MCF 10A (cell line): ENCODE data around the gene UGT8. TPM values are rescaled to one million over a fixed set of nuclear protein-coding genes. Genes with fewer than 3 reads are reported as not detected.
A peak's percentile ranks its signal among the peaks of the same experiment; 100 is the strongest.

Source experiments
- BruUV-seq: library from RNA; stranded (reverse); fragments of 400-500 nt; replicated peaks from 2 replicates; lab custom pipeline; 2021; lab: Mats Ljungman, UMichigan
- CTCF ChIA-PET: fragments of 300-600 bp; sonication (Branson Sonifier 250); formaldehyde crosslinking; extraction: SDS; loops from one replicate; lab custom pipeline; 2021; ENCODE audit warnings: antibody characterized with exemption, inconsistent platforms; lab: Yijun Ruan, JAX
- POLR2A ChIA-PET: fragments of 300-600, 350-650 bp; sonication (Branson Sonifier 250); formaldehyde crosslinking; extraction: SDS; loops from one replicate; lab custom pipeline; 2020; ENCODE audit warnings: antibody characterized with exemption, inconsistent platforms; lab: Yijun Ruan, JAX
- DNase-seq: peaks from one replicate; pipeline ENCODE4 v3.0.0-alpha.2; 2018; ENCODE audit not compliant: unreplicated experiment
- H3K27ac Mint-ChIP-seq: one replicate; pipeline ENCODE4 v1.8.0; 2022; ENCODE audit warnings: mild to moderate bottlenecking, low read depth, mixed read lengths; ENCODE audit not compliant: unreplicated experiment
- H3K27me3 Mint-ChIP-seq: one replicate; pipeline ENCODE4 v1.8.0; 2022; ENCODE audit warnings: mixed read lengths; ENCODE audit not compliant: insufficient read depth, unreplicated experiment
- H3K36me3 Mint-ChIP-seq: one replicate; pipeline ENCODE4 v1.8.0; 2022; ENCODE audit warnings: mild to moderate bottlenecking, moderate library complexity, mixed read lengths; ENCODE audit not compliant: insufficient read depth, unreplicated experiment
- H3K4me1 Mint-ChIP-seq: one replicate; pipeline ENCODE4 v1.8.0; 2022; ENCODE audit warnings: mixed read lengths; ENCODE audit not compliant: insufficient read depth, unreplicated experiment
- H3K4me3 Mint-ChIP-seq: one replicate; pipeline ENCODE4 v1.8.0; 2022; ENCODE audit warnings: mild to moderate bottlenecking, moderate library complexity, mixed read lengths; ENCODE audit not compliant: unreplicated experiment
- H3K9me3 Mint-ChIP-seq: one replicate; pipeline ENCODE4 v1.8.0; 2022; ENCODE audit warnings: mixed read lengths; ENCODE audit not compliant: unreplicated experiment
- CTCF ChIP-seq: fragments of 200-600 bp; IDR thresholded peaks from one replicate; pipeline ENCODE4 v1.8.0; 2022; ENCODE audit warnings: antibody characterized with exemption, mild to moderate bottlenecking; ENCODE audit not compliant: unreplicated experiment
- intact Hi-C: fragments of 100-400 bp; cut with micrococcal nuclease; formaldehyde crosslinking; loops from 2 replicates; pipeline ENCODE4 v1.14.1; 2022
- total RNA-seq: library from RNA; stranded (reverse); gene quantifications from 2 replicates; pipeline ENCODE4 v1.2.3, GENCODE V29; 2022

The UGT8 gene
- total RNA-seq, 1 experiment from 2014 or later: 2.6 TPM

GRCh38 chr4:114658179-114658578, 59.6 kb downstream of the UGT8 start:
- no TSS peak for BruUV-seq
- H3K4me3 Mint-ChIP-seq: no peak overlapping the region
- TF ChIP-seq CTCF: no peak
- no peak overlapping the region for H3K27ac Mint-ChIP-seq
- intact Hi-C loops: loop anchor here (5.0 kb wide), 2 partner anchors 146 to 251 kb away; no protein-coding TSS in a partner anchor
- POLR2A ChIA-PET: no interaction called here
- no peaks in the 10 kb centered on the region for H3K9me3 Mint-ChIP-seq
- DNase-seq: no peak
- no peaks in the 10 kb centered on the region for H3K4me1 Mint-ChIP-seq
- H3K27me3 Mint-ChIP-seq: peaks cover 82% of the 10 kb centered on the region
- CTCF ChIA-PET: interaction anchor here (0.7 to 2.8 kb wide), 16 partner anchors 9 to 438 kb away, joined by 3 to 29 read pairs (median 4); no protein-coding TSS in a partner anchor
- no peaks in the 10 kb centered on the region for H3K36me3 Mint-ChIP-seq

DNA sequence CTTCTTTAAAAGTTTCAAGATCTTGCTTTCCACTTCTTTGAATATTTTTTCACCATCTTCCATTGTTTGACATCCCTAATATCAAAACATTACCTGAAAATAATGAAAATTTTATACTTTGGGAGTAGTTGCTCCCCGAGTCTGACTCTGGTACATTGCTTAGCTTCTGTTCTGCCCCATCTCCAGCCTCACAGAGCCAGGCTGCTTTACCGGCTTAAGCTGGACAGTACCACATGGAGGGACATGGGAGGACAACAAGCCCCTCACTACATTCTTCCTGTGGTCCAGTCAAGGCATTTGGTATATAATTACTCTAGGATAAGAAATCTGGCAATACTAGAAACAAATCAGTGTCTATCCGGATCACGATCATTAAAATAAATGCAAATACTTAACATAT, 60.2 kb downstream of the UGT8 start:
- Mint-ChIP-seq H3K4me1 (no peaks in the 10 kb centered on the region), H3K27me3 (peaks cover 76% of the 10 kb centered on the region), H3K9me3 (no peaks in the 10 kb centered on the region), H3K4me3 (no peak overlapping the region), H3K36me3 (no peaks in the 10 kb centered on the region), H3K27ac (no peak overlapping the region)
- DNase-seq: no peak
- ChIA-PET POLR2A (interaction anchor here (0.8 to 1.0 kb wide), 2 partner anchors 10 to 56 kb away, joined by 3 to 6 read pairs; no protein-coding TSS in a partner anchor), CTCF (interaction anchor here (0.6 to 2.8 kb wide), 33 partner anchors 8 to 1564 kb away, joined by 3 to 29 read pairs (median 4); no protein-coding TSS in a partner anchor)
- no peak for TF ChIP-seq CTCF
- no TSS peak for BruUV-seq
- intact Hi-C loops: loop anchor here (1.0 to 5.0 kb wide), 4 partner anchors 36 to 272 kb away; no protein-coding TSS in a partner anchor

- no peaks in the 10 kb centered on the region for H3K4me1 Mint-ChIP-seq
- ChIA-PET CTCF (interaction anchor here (0.6 to 2.8 kb wide), 34 partner anchors 8 to 1565 kb away, joined by 3 to 29 read pairs (median 4); no protein-coding TSS in a partner anchor), POLR2A (interaction anchor here (0.8 to 1.0 kb wide), 2 partner anchors 10 to 56 kb away, joined by 3 to 6 read pairs; no protein-coding TSS in a partner anchor)
- peaks cover 69% of the 10 kb centered on the region for H3K27me3 Mint-ChIP-seq
- H3K4me3 Mint-ChIP-seq: no peak overlapping the region
- no TSS peak for BruUV-seq
- no peak overlapping the region for H3K27ac Mint-ChIP-seq
- intact Hi-C loops: loop anchor here (1.0 to 5.0 kb wide), 4 partner anchors 35 to 273 kb away; no protein-coding TSS in a partner anchor
- DNase-seq: peak; percentile 82
- peak; percentile 82 for TF ChIP-seq CTCF
- no peaks in the 10 kb centered on the region for H3K9me3 Mint-ChIP-seq
- H3K36me3 Mint-ChIP-seq: no peaks in the 10 kb centered on the region
These were observed 60.9 kb downstream of the UGT8 start for GRCh38 chr4:114659386-114660008.

GRCh38 chr4:114663083-114663482, 64.5 kb downstream of the UGT8 start:
- intact Hi-C loops: no loop called here
- ChIA-PET CTCF (interaction anchor here (0.6 to 2.6 kb wide), 9 partner anchors 16 to 1129 kb away, joined by 3 to 11 read pairs (median 4); no protein-coding TSS in a partner anchor), POLR2A (no interaction called here)
- no peaks in the 10 kb centered on the region for H3K9me3 Mint-ChIP-seq
- H3K4me3 Mint-ChIP-seq: no peak overlapping the region
- H3K27ac Mint-ChIP-seq: no peak overlapping the region
- no peak for TF ChIP-seq CTCF
- H3K4me1 Mint-ChIP-seq: no peaks in the 10 kb centered on the region
- DNase-seq: no peak
- H3K27me3 Mint-ChIP-seq: peaks cover 33% of the 10 kb centered on the region
- no peaks in the 10 kb centered on the region for H3K36me3 Mint-ChIP-seq
- no TSS peak for BruUV-seq
